Esophagus squamous epithelium (tissue), 4 donors: ENCODE measurements around the gene ATP10B.

Experiments used
- CTCF ChIP-seq, 6 experiments: fragments of 450-650 bp in 4 of 6; fragments of 200-600 bp in 2 of 6; sonication (generic) in 2 of 6; IDR thresholded peaks; one replicate each; pipeline ENCODE4 v1.5.1; 2016 to 2019; ENCODE audit warnings: antibody characterized with exemption in 6 of 6, mild to moderate bottlenecking in 4 of 6, moderate library complexity in 4 of 6
- POLR2A ChIP-seq, 4 donors: fragments of 450-650 bp; IDR thresholded peaks; one replicate each; pipeline ENCODE4 v1.6.1; 2017; ENCODE audit warnings: antibody characterized with exemption in 4 of 4, mild to moderate bottlenecking in 4 of 4, moderate library complexity in 3 of 4

GRCh38 chr5:160513485-160513884, 338.5 kb downstream of the ATP10B start:
- TF ChIP-seq CTCF (IDR thresholded peaks at IDR 0.05) (no peak), POLR2A (IDR thresholded peaks at IDR 0.05) (no peak)
